GM03348 (cell line): ENCODE data around the gene SIK3.

Experiments
- DNase-seq: peaks from one replicate; pipeline ENCODE4 v3.0.0; 2012; ENCODE audit warnings: low spot score

The SIK3 gene

GRCh38 chr11:116895048-116895757 lies 203.0 kb downstream of the SIK3 start:
- DNase-seq, result no peak

DNA sequence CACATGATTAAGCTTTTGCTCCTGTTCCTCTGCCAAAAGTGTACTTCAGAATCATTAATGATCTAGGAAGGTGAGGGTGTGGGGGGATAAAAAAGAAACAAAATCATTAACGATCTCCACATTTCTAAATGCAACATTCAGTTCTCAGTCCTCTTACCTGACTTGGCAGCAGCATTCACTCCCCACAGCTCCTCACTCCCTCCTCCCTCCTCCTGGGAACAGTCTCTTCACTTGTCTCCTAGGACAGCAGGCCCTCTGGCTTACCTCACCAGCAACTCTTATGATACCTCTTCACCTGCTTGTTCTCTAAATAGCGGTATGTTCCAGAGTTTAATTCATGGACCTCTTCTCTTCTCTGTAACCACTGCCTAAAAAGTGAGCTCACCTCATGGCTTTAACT lies 204.3 kb downstream of the SIK3 start:
- DNase-seq, result no peak

DNA sequence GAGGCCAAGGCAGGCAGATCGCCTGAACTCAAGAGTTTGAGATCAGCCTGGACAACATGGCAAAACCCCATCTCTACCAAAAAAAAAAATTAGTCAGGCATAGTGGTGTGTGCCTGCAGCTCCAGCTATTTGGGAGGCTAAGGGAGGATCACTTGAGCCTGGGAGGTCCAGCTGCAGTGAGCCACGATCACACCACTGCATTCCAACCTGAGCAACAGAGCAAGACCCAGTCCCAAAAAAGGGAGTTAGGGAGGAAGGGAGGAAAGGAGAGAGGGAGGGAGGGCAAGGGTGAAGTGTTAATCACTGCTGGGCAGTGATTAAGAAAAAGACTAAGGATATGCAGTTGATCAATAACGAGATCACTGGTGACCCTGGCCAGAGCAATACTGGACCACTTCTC lies 204.8 kb downstream of the SIK3 start:
- DNase-seq, result no peak

DNA sequence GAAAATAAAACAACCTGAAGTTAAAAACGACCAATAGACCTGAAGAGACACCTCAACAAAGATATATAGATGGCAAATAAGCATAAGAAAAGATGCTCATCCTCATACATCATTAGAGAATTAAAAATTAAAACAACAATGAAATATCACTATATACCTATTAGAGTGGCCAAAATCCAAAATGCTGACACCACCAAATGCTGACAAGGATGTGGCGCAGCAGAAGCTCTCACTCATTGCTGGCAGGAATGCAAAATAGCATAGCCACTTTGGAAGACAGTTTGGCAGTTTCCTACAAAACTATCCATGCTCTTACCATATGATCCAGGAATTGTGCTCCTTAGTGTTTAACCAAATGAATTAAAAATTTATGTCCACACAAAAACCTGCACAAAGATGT lies 205.9 kb downstream of the SIK3 start:
- no peak for DNase-seq

DNA sequence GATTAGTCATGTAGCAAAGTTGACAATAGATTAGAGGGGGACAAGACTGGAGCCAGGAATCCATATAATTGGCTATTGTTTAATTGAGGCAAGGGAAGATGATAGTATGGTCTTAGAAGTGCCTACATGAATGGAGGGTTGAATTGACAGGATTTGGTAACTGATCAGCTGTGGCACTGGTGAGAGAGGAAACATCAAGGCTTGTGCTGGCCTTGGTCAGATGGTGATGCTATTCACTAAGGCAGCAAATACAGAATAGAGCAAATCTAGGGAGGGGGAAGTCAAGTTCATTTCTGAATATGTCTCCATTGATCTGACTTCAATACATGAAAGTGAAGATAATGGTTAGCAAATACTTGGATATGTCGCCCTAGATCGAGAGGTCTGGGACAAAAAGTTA lies 206.5 kb downstream of the SIK3 start:
- no peak for DNase-seq

DNA sequence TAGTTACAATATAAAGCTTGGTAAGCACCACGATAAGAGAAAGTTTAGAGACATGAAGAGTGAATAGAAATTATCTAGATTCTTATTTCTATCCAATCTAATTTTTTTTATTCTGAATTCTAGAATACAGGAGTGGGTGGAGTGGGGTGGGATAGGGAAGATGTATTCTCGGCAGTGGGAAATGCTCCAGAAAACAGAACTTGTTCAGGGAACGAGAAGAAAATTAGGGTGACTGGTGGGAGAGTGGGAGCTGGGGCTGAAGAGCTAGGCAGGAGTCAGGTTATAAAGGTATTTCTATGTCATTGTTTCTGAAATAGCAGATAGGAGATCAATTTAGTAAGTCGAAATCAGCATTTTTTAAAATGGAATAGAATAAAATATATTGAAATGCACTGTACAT lies 207.6 kb downstream of the SIK3 start:
- no peak for DNase-seq

DNA sequence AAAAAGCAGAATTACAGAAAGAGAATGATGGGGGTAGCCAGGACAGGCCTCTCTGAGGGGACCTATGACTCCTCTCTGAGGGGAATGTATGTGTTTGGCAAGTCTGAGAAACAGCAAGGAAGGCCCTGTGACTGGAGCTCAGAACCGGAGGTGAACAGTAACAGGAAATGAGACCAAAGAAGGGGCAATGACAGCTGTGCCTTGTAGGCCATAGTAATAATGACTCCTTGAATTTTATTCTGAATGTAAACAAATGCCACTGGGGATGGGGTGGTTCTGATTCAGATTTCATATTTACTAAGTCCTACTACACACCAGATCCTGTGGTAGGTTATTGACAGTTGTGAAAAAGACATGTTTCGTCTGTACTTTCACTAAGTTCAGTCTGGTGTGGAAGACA lies 208.0 kb downstream of the SIK3 start:
- no peak for DNase-seq

DNA sequence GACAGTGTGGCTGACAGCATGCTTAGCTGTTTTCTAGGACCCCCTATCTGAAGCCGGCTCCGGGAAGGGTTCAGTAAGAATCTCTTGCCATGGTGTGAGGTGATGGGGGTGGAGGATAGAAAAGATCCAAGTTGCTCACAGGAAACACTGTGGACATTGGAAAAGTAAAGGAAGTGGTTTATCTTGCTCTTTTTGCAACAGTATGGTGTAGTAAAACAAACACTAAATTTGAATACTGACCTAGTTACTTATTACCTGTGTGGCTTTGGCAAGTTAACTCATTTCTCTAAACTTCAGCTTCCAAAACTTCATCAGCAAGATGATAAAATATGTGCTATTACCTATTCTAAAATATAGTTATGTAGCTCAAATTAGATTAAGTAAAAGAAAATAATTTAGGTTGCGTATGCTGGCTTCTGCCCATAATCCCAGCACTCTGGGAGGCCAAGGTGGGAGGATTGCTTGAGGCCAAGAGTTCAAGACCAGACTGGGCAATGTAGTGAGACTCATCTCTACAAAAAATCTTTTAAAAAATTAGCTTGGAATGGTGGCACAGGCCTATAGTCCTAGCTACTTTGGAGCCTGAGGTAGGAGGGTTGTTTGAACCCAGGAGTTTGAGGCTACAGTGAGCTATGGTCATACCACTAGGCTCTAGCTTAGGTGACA lies 209.2 kb downstream of the SIK3 start:
- DNase-seq, result no peak

- DNase-seq, result peak; percentile 66
Observed at GRCh38 chr11:116888024-116888423, 210.2 kb downstream of the SIK3 start.

DNA sequence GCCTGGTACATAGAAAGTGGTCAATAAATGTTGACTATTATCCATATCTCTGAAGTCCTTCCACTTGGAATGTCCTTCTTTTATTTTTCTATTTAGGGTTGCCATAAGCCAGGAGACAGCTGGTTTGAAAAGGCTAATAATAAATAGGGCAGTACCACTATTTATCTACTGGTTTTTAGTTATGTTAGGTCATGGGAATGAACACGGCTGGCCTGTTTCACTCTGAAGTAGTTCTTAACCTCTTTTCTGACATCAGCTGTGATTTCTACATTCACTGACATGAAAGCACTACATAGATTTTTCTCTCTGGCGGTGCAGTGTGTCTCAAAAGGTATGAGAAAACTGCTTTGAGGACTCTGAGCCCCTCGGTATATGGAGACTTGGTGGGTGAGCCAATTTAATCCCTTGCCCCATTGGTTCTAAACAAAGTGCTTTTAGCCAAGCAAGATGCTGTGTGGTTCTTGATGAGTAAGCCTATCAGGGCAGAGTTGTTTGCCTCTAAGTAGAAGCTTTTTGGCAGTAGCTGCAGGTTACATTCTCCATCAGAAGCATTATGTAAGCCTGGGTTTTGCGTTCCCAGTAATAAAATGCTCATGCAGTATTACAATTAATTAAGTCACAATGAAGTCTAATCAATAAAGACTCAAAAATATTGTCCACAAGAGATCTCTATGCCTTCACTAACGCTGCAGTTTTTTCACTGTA lies 212.1 kb downstream of the SIK3 start:
- peak; percentile 51 for DNase-seq

DNA sequence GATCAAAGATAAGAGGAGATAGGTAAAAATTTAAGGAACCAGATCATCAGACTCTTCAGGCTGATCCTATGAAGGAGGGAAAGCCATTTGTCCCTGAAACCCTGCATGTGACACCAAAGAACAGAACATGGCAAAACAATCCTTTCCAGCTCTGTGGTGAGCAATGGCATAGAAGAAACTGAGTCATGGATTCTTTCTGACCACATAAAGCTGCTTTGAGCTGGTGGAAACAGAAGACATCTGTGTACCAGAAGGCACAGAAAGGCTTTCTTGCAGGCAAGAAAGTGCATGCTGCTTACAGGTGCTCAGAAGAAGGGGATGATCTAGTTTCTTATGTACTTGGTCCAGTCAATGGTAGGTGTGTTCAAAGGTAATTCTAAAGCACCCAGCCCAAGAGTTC lies 215.8 kb downstream of the SIK3 start:
- DNase-seq, result peak; percentile 81

DNA sequence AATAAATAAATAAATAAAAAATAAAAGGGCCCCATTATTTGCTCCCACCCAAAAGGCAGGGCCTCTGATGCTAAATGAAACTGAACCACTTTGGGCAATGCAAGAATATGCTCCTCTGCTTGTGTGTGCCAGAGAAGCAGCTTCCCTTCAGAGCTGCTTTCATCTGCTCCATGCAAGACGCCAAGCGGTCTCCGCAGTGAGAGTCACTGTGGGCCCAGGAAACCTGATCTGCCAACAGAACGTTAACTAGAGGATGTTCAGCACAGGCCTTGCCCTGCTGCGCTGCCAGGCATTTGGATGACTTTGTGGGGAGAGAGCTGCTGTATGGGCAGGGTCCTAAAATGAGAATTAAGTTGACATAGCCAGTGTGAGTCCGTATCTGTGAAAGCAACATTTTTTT lies 217.1 kb downstream of the SIK3 start:
- DNase-seq, result no peak

DNA sequence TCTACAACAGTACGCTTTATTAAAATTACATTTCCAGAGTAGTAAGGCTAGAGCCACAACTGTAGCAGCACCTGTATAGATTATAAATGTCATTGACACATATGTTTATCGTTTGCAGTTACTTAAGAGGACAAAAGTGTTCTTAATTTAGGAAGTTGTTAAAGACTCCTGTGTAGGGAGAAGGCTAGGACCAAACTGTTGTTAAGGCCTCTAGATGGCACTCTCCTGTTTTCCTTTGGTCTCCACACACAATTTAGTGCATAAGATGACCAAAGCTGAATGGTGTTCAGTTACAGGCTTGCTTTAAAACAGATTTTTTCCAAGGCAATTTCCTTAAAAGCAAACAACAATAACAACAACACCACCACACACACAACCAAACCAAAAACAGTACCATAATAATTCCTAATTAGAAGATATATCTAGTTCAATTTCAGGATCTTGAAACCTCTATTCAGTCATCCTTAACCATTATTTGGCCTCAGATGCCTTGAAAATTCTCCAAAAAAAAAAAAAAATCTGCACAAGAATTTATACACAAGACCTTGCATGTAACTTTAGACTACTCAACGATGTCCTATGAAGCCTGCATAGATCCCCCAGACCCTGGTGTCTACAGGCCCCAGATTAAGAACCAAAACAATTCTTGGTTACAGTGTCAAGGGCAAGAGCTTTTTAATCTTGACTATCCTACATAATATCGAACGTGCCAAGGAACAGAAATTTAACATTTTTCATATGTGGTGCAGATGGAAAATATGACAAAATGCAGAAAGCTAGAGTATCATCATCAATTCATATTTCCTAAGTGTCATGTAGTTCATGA lies 218.2 kb downstream of the SIK3 start:
- DNase-seq, result peak; percentile 78

DNA sequence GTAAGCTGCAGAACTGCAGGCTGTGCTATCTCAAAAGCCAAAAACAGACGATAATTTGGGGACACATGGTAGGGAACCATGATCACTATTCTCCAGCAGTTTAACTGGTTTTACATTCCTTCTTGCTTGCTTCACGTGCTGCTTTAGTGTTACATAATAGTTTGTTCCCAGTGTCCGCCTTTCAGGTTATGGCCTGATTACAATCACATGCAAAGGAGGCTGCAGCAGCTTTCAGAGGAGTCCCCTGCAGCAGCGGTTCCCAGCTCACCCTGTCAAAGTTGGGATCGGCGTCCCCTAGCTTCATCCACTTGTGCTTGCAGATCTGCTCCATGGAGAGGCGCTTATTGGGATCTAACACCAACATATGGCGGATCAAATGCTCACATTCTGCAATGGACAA lies 221.6 kb downstream of the SIK3 start:
- DNase-seq, result no peak

GRCh38 chr11:116875194-116875593 lies 223.0 kb downstream of the SIK3 start:
- DNase-seq, result no peak

- DNase-seq, result peak; percentile 28
Observed at GRCh38 chr11:116874251-116874650, 224.0 kb downstream of the SIK3 start.

DNA sequence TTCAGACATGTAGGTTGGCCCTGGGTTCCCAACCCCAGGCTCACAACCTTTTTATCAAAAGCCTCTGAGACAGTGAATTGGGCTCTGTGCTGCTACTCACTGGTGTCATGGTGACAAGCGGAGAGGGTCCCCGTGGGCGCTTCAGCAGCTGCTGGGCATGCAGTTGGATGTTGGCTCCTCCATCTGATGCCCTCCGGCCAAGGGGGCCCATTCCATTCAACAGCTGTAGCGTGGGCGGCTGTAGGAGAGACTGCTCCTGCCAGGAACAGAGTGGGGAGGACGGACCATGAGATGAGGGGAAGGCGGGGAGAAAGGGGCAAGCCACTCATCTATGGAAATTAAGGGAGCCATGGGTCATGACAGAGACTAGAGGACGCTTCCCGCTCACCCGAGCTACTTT lies 224.8 kb downstream of the SIK3 start:
- no peak for DNase-seq

- peak; percentile 82 for DNase-seq
Observed at GRCh38 chr11:116871248-116871647, 227.0 kb downstream of the SIK3 start.

- no peak for DNase-seq
Observed at GRCh38 chr11:116870054-116870453, 228.2 kb downstream of the SIK3 start.

DNA sequence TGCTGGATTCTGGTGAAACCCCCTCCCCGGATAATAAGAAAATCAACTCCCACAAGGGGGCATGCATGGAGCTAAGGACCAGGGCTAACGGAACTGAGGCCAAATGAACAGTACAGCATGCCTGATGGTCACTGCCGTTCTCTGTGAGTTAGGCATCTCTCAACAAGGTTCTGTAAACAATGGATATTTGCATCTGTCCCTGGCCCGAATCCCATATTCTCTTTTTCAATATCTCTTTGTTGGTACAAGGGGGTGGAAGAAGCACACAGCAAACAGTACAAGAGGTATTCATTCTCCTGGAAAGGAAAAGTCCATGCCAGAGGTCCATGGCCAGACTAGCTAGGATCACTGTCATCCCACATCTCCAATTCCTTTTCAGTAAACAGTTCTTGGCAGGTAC lies 228.6 kb downstream of the SIK3 start:
- DNase-seq, result no peak

GRCh38 chr11:116868066-116868465 lies 230.2 kb downstream of the SIK3 start:
- no peak for DNase-seq

DNA sequence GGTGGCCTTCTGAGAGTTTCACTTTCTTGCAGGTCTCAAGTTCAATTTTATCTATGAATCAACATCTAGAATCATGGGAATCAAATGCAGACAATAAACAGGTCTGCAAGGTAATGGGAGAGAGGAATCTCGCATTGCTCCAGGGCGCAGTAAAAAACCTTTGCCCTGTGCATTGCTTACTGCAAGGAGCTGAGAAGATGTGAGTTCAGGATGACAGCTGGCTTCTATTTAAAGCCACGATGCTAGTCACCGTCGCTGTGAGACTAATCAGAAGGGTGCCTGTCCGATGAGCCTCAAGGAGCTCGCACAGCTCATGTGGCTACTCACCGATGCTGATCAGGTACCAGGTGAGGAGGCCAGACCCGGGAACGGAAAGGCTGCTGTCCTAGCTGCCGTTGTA lies 230.6 kb downstream of the SIK3 start:
- no peak for DNase-seq
